Measurements from ENCODE around the gene DKC1.

DKC1 gene

GRCh38 chrX:154762537-154763296 is at the start of gene DKC1:
TSS of gene DKC1 (plus strand) at chrX:154762864. CDS start at chrX:154762966, 102 bp downstream.
- DNase-seq (ENCODE audit: low read depth), result peak; percentile 94

GRCh38 chrX:154714925-154715324 is 47.7 kb upstream of the DKC1 start:
- DNase-seq (ENCODE audit: low read depth), result no peak

DNA sequence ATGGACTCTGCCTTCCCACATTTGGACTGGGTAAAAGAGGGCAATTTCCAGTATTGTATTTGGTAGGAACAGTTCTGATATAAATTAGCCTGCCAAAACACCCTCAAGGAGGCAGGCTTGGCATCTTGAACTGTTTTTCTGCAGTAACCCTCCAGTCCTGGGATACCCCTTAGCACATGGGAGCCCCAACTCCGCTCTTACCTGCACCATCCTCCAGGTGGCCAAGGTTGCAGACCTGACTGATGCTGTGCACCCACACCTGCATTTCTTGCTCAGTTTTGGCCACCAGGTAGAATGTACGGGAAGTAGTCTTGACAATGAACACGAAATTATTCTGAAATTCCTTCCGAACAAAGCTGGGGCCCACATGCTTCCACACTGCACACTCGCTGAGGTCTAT is 46.8 kb upstream of the DKC1 start:
- no peak for DNase-seq (ENCODE audit: low read depth)

GRCh38 chrX:154717824-154718223 is 44.8 kb upstream of the DKC1 start:
- DNase-seq (ENCODE audit: low read depth), result no peak

- DNase-seq (ENCODE audit: low read depth), result no peak
These were observed 44.0 kb upstream of the DKC1 start for GRCh38 chrX:154718616-154719015.

GRCh38 chrX:154719132-154719675 is 43.5 kb upstream of the DKC1 start:
- DNase-seq (ENCODE audit: low read depth), result peak; percentile 30

- DNase-seq (ENCODE audit: low read depth), result no peak
These were observed 42.6 kb upstream of the DKC1 start for GRCh38 chrX:154720067-154720466.

DNA sequence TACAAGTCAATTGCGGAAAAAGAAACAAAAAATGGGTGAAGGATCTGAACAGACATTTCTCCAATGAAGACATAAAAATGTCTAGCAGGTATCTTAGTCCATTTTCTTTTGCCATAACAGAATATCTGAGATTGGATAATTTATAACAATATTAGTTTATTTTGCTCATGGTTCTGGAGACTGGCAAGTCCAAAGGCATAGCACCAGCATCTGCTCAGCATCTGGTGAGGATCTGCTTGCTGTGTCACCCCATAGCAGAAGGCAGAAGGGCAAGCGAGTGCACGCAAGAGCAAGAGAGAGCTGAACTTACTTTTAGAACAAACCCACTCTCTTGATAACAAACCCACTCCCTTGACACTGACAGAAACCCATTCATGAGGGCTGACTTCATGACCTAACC is 41.5 kb upstream of the DKC1 start:
- DNase-seq (ENCODE audit: low read depth), result no peak

DNA sequence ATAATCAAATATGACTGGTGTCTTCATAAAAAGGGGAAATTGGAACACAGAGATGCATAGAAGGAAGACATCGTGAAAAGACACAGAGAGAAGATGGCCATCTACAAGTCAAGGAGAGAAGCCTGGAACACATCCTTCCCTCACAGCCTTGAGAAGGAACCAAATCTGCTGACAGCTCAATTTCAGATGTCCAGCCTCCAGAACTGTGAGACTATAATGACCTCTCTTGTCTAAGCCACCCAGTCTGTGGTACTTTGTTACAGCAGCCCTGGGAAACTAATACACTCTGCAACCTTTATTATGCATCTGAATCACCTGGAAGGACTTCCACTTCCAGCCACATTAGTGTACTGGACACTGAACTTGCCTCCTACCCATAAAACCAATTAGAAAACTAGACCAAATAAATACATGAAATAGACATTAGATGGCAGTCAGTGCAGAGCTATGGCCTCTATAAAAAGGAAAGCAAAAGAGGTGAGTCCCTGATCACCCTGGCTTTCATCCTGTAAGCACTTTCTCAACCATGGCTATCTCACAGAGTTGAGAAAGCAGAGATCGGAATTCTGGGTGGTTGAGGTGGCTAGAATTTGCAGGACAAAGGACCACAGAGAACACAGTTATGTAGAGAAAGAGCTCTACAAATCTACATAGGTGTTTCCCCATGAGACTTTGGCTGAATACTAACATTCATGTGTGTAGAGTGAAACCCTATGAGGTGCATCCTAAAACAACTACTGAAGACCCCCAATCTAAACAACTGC is 37.5 kb upstream of the DKC1 start:
- no peak for DNase-seq (ENCODE audit: low read depth)

DNA sequence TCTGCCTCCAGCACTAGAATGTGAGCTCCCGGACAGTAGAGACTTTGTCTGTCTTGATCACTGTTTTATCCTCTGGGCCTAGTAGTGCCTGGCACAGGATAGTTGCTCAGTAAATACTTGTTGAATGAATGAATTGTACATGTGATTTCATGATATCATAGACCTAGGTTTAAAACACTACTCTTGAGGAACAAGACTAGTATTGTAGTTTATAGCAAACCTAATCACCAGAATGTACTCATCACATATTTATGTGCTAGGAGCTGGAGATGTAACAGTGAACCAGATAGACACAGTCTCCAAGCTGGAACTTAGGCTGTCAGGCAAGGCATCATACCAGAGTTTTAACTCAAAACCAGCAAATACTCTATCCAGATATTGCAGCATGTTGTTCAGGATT is 35.2 kb upstream of the DKC1 start:
- no peak for DNase-seq (ENCODE audit: low read depth)

GRCh38 chrX:154727871-154728270 is 34.8 kb upstream of the DKC1 start:
- DNase-seq (ENCODE audit: low read depth), result peak; percentile 39

DNA sequence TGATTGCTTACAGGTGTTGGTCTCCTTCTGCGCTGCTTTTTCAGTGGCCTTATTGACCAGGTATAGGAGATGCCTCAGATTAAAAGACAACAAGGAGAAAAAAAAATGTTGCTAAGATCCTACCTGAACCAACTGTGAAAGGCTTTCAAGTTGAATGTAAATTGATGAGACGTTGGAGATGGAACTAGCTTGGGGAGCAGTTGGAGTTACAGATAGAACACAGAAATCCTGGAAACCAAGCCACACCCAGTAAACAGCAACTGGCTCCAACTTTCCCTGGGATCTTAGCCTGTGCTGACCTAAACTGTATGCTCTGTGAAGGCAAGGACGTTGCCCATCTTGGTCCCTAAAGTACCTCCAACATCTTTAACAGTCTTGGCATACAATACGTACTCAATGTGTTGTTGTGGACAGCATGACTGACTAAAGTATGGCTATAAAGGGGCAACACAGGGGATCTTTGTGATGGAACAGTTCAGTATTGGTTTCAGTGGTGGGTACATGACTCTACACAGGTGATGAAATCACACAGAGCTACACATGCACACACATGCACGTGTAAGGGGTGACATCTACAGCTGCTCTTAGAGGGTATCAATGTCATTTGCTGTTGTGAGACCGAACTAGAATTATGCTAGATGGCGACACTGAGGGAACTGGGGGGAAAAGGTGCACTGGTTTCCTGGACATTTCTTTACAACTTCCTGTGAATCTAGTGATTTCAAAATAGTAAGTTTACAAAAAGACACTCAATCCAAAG is 34.1 kb upstream of the DKC1 start:
- DNase-seq (ENCODE audit: low read depth), result no peak

GRCh38 chrX:154729439-154729838 is 33.2 kb upstream of the DKC1 start:
- no peak for DNase-seq (ENCODE audit: low read depth)

GRCh38 chrX:154730253-154730891 is 32.3 kb upstream of the DKC1 start:
- DNase-seq (ENCODE audit: low read depth), result peak; percentile 89

DNA sequence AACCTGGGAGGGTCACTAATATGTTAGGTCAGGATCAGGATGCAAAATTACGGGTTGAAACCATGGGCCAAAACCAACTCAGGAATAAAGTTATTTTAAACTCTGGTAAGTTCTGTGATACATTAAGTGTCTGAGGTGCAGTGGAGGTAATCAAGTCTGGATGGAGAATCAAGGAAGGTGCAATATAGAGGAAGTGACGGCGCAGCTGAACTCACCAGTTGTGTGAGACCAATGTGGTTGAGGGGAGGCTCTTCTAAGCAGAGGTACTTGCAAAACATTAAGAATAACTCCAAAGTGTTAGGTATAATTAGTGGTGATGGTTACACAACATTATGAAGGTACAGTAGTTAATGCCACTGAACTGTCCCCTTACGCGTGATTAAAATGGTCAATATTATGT is 31.5 kb upstream of the DKC1 start:
- DNase-seq (ENCODE audit: low read depth), result no peak

GRCh38 chrX:154731881-154732280 is 30.8 kb upstream of the DKC1 start:
- no peak for DNase-seq (ENCODE audit: low read depth)

GRCh38 chrX:154732421-154733065 is 30.1 kb upstream of the DKC1 start:
- no peak for DNase-seq (ENCODE audit: low read depth)

- peak; percentile 48 for DNase-seq (ENCODE audit: low read depth)
These were observed 29.6 kb upstream of the DKC1 start for GRCh38 chrX:154733066-154733425.

DNA sequence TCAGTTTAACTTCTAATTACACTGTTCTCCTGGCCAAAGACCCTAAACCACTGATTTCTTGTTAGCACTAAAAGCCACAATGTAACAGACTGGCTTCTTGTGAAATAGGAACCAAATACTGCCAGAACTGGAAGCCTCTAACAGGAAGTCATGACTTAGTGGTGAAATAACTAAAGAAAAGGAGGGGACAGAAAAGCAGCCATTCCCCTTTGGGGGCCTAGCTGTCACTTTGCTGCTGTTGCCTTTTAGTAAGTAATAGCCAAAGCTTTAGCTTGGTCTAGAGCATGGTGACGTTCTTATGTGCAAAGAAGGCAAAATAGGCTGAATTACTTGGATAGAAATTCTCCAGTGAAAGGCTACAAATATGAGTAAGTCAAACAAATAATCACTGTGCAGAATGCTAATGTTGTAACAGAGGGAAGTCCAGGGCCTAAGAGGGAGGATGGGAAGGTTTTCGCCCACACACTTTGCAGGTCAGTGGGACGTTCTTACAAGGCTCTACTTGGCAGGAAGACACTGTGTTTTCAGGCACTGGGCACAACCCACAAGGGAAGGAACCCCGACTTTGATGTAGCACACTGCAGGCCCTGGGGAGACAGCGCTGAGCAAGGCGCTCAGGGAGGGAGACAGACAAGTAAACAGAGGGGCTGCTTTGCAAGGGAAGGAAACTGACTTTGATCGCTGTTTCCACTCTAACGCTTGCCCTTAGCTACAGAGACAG is 28.4 kb upstream of the DKC1 start:
- DNase-seq (ENCODE audit: low read depth), result peak; percentile 59

GRCh38 chrX:154735695-154736393 is 26.8 kb upstream of the DKC1 start:
- DNase-seq (ENCODE audit: low read depth), result peak; percentile 87
